Effector memory CD4-positive, alpha-beta T cell (primary cell): Measurements from ENCODE around the gene TAL2.

Source experiments
- DNase-seq, 3 donors: peaks; one replicate each; pipeline ENCODE4 v3.0.0-alpha.2; 2020
- H3K27ac ChIP-seq: 2 replicates; pipeline ENCODE4 v1.7.0; 2013; ENCODE audit warnings: mild to moderate bottlenecking, low read length, moderate library complexity; ENCODE audit not compliant: insufficient read depth, poor library complexity, severe bottlenecking
- H3K27me3 ChIP-seq: replicated peaks from 2 replicates; pipeline ENCODE4 v1.7.0; 2013; ENCODE audit warnings: mild to moderate bottlenecking, low read length; ENCODE audit not compliant: insufficient read depth, control insufficient read depth, poor library complexity, severe bottlenecking
- H3K36me3 ChIP-seq: 2 replicates; pipeline ENCODE4 v1.7.0; 2013; ENCODE audit warnings: mild to moderate bottlenecking, low read length, moderate library complexity; ENCODE audit not compliant: control insufficient read depth, insufficient read depth
- H3K4me1 ChIP-seq: 2 replicates; pipeline ENCODE4 v1.7.0; 2013; ENCODE audit warnings: low read length, mild to moderate bottlenecking; ENCODE audit not compliant: control insufficient read depth, insufficient read depth, poor library complexity, severe bottlenecking
- H3K4me3 ChIP-seq: 2 replicates; pipeline ENCODE4 v1.7.0; 2013; ENCODE audit warnings: low read length, low read depth, mild to moderate bottlenecking; ENCODE audit not compliant: insufficient read depth, poor library complexity, severe bottlenecking
- H3K9me3 ChIP-seq: 2 replicates; pipeline ENCODE4 v1.7.0; 2013; ENCODE audit warnings: mild to moderate bottlenecking, low read length, moderate library complexity; ENCODE audit not compliant: control insufficient read depth

Gene TAL2

GRCh38 chr9:105693435-105694189, 31.4 kb downstream of the TAL2 start:
- no peaks in the 10 kb centered on the region for H3K36me3 ChIP-seq
- H3K4me1 ChIP-seq = peaks cover 7% of the 10 kb centered on the region
- DNase-seq = no peak
- peaks cover 8% of the 10 kb centered on the region for H3K27me3 ChIP-seq
- H3K4me3 ChIP-seq = peak overlapping the region; percentile 67
- H3K9me3 ChIP-seq = no peaks in the 10 kb centered on the region
- H3K27ac ChIP-seq = no peak overlapping the region

- H3K27ac ChIP-seq = peak within 1 kb of the TSS; percentile 71
- peaks cover 7% of the 10 kb centered on the region for H3K4me1 ChIP-seq
- H3K27me3 ChIP-seq = peaks cover 8% of the 10 kb centered on the region
- no peaks in the 10 kb centered on the region for H3K9me3 ChIP-seq
- H3K36me3 ChIP-seq = no peaks in the 10 kb centered on the region
- peak within 1 kb of the TSS; percentile 67 for H3K4me3 ChIP-seq
- peak; percentile 51 to 69 (median 62) for DNase-seq
These were observed 32.1 kb downstream of the TAL2 start, which contains the start of gene TMEM38B for GRCh38 chr9:105694190-105694847. TSS of gene TMEM38B (plus strand) at chr9:105694541. CDS start at chr9:105694661, 120 bp downstream.

GRCh38 chr9:105694848-105695581, 32.8 kb downstream of the TAL2 start:
- Histone ChIP-seq H3K36me3 (no peaks in the 10 kb centered on the region), H3K27me3 (peaks cover 8% of the 10 kb centered on the region), H3K4me3 (peak overlapping the region; percentile 67), H3K27ac (peak overlapping the region; percentile 71), H3K4me1 (peaks cover 7% of the 10 kb centered on the region), H3K9me3 (no peaks in the 10 kb centered on the region)
- DNase-seq = peak; percentile 23 to 37 (median 30)

- no peak overlapping the region for H3K27ac ChIP-seq
- H3K4me1 ChIP-seq = peaks cover 7% of the 10 kb centered on the region
- no peak overlapping the region for H3K4me3 ChIP-seq
- no peaks in the 10 kb centered on the region for H3K9me3 ChIP-seq
- H3K36me3 ChIP-seq = no peaks in the 10 kb centered on the region
- peaks cover 8% of the 10 kb centered on the region for H3K27me3 ChIP-seq
- no peak for DNase-seq
These were observed 34.0 kb downstream of the TAL2 start for GRCh38 chr9:105696219-105696793.

GRCh38 chr9:105697871-105698270, 35.6 kb downstream of the TAL2 start:
- H3K27me3 ChIP-seq = no peaks in the 10 kb centered on the region
- no peak for DNase-seq
- peaks cover 5% of the 10 kb centered on the region for H3K4me1 ChIP-seq
- no peaks in the 10 kb centered on the region for H3K36me3 ChIP-seq
- no peak overlapping the region for H3K4me3 ChIP-seq
- no peaks in the 10 kb centered on the region for H3K9me3 ChIP-seq
- H3K27ac ChIP-seq = no peak overlapping the region

- H3K36me3 ChIP-seq = no peaks in the 10 kb centered on the region
- no peaks in the 10 kb centered on the region for H3K9me3 ChIP-seq
- DNase-seq = no peak
- no peak overlapping the region for H3K27ac ChIP-seq
- H3K4me3 ChIP-seq = no peak overlapping the region
- H3K27me3 ChIP-seq = no peaks in the 10 kb centered on the region
- H3K4me1 ChIP-seq = peaks cover 4% of the 10 kb centered on the region
These were observed 36.2 kb downstream of the TAL2 start for GRCh38 chr9:105698348-105698870.

GRCh38 chr9:105700668-105701067, 38.4 kb downstream of the TAL2 start:
- H3K4me3 ChIP-seq = no peak overlapping the region
- no peaks in the 10 kb centered on the region for H3K9me3 ChIP-seq
- no peaks in the 10 kb centered on the region for H3K4me1 ChIP-seq
- no peaks in the 10 kb centered on the region for H3K36me3 ChIP-seq
- DNase-seq = no peak
- no peaks in the 10 kb centered on the region for H3K27me3 ChIP-seq
- no peak overlapping the region for H3K27ac ChIP-seq

- no peaks in the 10 kb centered on the region for H3K4me1 ChIP-seq
- H3K9me3 ChIP-seq = no peaks in the 10 kb centered on the region
These were observed 38.9 kb downstream of the TAL2 start for GRCh38 chr9:105701145-105701544.

GRCh38 chr9:105702207-105702606, 40.0 kb downstream of the TAL2 start:
- H3K4me1 ChIP-seq = no peaks in the 10 kb centered on the region
- no peak for DNase-seq
- no peaks in the 10 kb centered on the region for H3K36me3 ChIP-seq
- H3K27me3 ChIP-seq = no peaks in the 10 kb centered on the region
- H3K27ac ChIP-seq = no peak overlapping the region
- no peak overlapping the region for H3K4me3 ChIP-seq
- H3K9me3 ChIP-seq = no peaks in the 10 kb centered on the region

More at GRCh38 chr9:105701145-105701544, 38.9 kb downstream of the TAL2 start:
- DNase-seq = no peak
- Histone ChIP-seq H3K27ac (no peak overlapping the region), H3K27me3 (no peaks in the 10 kb centered on the region), H3K4me3 (no peak overlapping the region), H3K36me3 (no peaks in the 10 kb centered on the region)
